HG03342 (cell line): ENCODE data around the gene CAMTA1.
"Not testable (repeated sequence)": the region's sequence is repeated elsewhere in the genome, so short reads cannot be mapped to it uniquely, and the experiment has no call there.

Experiments
- ATAC-seq: cut with Tn5 transposase; IDR thresholded peaks from one replicate; pipeline ENCODE4 v1.9.1; 2021; ENCODE audit warnings: mild to moderate bottlenecking, moderate library complexity; ENCODE audit not compliant: unreplicated experiment

The CAMTA1 gene

GRCh38 chr1:7373876-7374562, 588.8 kb downstream of the CAMTA1 start:
- ATAC-seq = no peak

GRCh38 chr1:7374563-7375160, 589.4 kb downstream of the CAMTA1 start:
- ATAC-seq = no peak

- no peak for ATAC-seq
Measured at GRCh38 chr1:7375329-7375728, 590.1 kb downstream of the CAMTA1 start.

- ATAC-seq = no peak
Measured at GRCh38 chr1:7375781-7376660, 590.8 kb downstream of the CAMTA1 start.

GRCh38 chr1:7376676-7377075, 591.4 kb downstream of the CAMTA1 start:
- no peak for ATAC-seq

GRCh38 chr1:7378346-7379130, 593.3 kb downstream of the CAMTA1 start:
- ATAC-seq = no peak

- ATAC-seq = no peak
Measured at GRCh38 chr1:7379441-7379971, 594.3 kb downstream of the CAMTA1 start.

- not testable (repeated sequence) for ATAC-seq
Measured at GRCh38 chr1:7380068-7380467, 594.8 kb downstream of the CAMTA1 start.

- no peak for ATAC-seq
Measured at GRCh38 chr1:7380712-7381111, 595.5 kb downstream of the CAMTA1 start.

- not testable (repeated sequence) for ATAC-seq
Measured at GRCh38 chr1:7381729-7382128, 596.5 kb downstream of the CAMTA1 start.

- ATAC-seq = no peak
Measured at GRCh38 chr1:7382971-7383370, 597.7 kb downstream of the CAMTA1 start.

GRCh38 chr1:7383671-7384520, 598.6 kb downstream of the CAMTA1 start:
- no peak for ATAC-seq

GRCh38 chr1:7384679-7385078, 599.4 kb downstream of the CAMTA1 start:
- no peak for ATAC-seq

GRCh38 chr1:7385471-7386225, 600.4 kb downstream of the CAMTA1 start:
- no peak for ATAC-seq

GRCh38 chr1:7386226-7387052, 601.2 kb downstream of the CAMTA1 start:
- no peak for ATAC-seq

GRCh38 chr1:7387053-7387927, 602.0 kb downstream of the CAMTA1 start:
- no peak for ATAC-seq

- ATAC-seq = no peak
Measured at GRCh38 chr1:7388141-7388487, 602.9 kb downstream of the CAMTA1 start.
